Prostate gland (tissue), 2 donors: ENCODE results near the gene CCDC121. TPM values are rescaled to one million over a fixed set of nuclear protein-coding genes. Genes with fewer than 3 reads are reported as not detected.
A peak's percentile ranks its signal among the peaks of the same experiment; 100 is the strongest.
"Not testable (repeated sequence)": the region's sequence is repeated elsewhere in the genome, so short reads cannot be mapped to it uniquely, and the experiment has no call there.

Source experiments
- DNase-seq: peaks from one replicate; pipeline ENCODE4 v3.0.0-alpha.2; 2019; ENCODE audit warnings: low spot score
- H3K27ac ChIP-seq, 2 donors: fragments of 200-600 bp; sonication (generic); 2 replicates each; pipeline ENCODE4 v1.5.1; 2017 to 2019
- H3K27me3 ChIP-seq: fragments of 200-600 bp; sonication (generic); replicated peaks from 2 replicates; pipeline ENCODE4 v1.5.1; 2019; ENCODE audit not compliant: insufficient read depth
- H3K36me3 ChIP-seq, 2 donors: fragments of 200-600 bp; sonication (generic); 1 replicate in 1 of 2; 2 replicates in 1 of 2; pipeline versions ENCODE4 v1.5.1 to v1.8.1; 2017 to 2019
- H3K4me1 ChIP-seq: fragments of 200-600 bp; sonication (generic); replicated peaks from 2 replicates; pipeline ENCODE4 v1.5.1; 2019
- H3K4me3 ChIP-seq, 2 donors: fragments of 200-600 bp; sonication (generic); 2 replicates each; pipeline ENCODE4 v1.5.1; 2017 to 2019
- H3K9me3 ChIP-seq: fragments of 200-600 bp; sonication (generic); 2 replicates; pipeline ENCODE4 v1.5.1; 2017
- POLR2A ChIP-seq: fragments of 450-650 bp; IDR thresholded peaks from one replicate; pipeline ENCODE4 v1.6.1; 2016; ENCODE audit warnings: antibody characterized with exemption, mild to moderate bottlenecking
- POLR2AphosphoS5 ChIP-seq: sonication (generic); formaldehyde crosslinking; IDR thresholded peaks from one replicate; pipeline ENCODE4 v1.6.1; 2017; ENCODE audit warnings: antibody characterized with exemption
- WGBS: methylation state at CpG from one replicate; pipeline ENCODE4 v1.1.5; 2018; 5-methylcytosine and 5-hydroxymethylcytosine counted together
- intact Hi-C: fragments of 100-400 bp; cut with DNase I; formaldehyde crosslinking; loops from one replicate; pipeline ENCODE4 v1.14.2; 2022
- total RNA-seq, 2 donors: library from RNA; depleted of rRNA; stranded (reverse); fragments of >200 nt; gene quantifications; one replicate each; pipeline ENCODE4 v1.1.0, GENCODE V29; 2016
- TF ChIP-seq, protein P1 (sequence below), 4 experiments: fragments of 200-600 bp in 2 of 4; fragments of 450-650 bp in 2 of 4; sonication (generic) in 2 of 4; IDR thresholded peaks; 1 replicate in 3 of 4; 2 replicates in 1 of 4; pipeline ENCODE4 v1.5.1; 2016 to 2019; ENCODE audit warnings: antibody characterized with exemption in 4 of 4, mild to moderate bottlenecking in 2 of 4, moderate library complexity in 2 of 4

The CCDC121 gene
- total RNA-seq, 2 donors from 2014 or later = 6.2 to 8.3 TPM

DNA sequence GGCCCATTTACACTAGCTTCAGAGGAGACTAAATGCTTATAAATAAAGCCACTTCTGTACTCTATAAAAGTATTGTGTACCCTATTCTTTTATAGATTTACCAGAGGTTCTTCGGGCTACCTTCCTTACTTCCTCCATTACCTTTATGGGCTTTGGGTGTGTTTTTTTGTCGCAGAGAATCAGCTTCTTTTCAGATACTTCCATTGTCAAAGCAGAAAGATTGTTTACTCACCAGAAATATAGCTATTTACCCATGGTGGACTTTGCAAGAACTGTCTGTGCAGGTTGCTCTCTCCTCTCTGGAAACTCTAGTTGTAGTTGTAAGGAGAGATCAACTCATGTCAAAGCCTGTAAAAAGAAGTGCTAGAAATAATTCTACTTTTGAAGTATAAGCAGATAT, 14.8 kb downstream of the CCDC121 start:
- TF ChIP-seq POLR2AphosphoS5 (peak; percentile 83), POLR2A (no peak)
- WGBS = 39% methylated on average over 2 of the region's 2 CpGs
- intact Hi-C loops = no loop called here
- Histone ChIP-seq H3K27ac (no peak overlapping the region), H3K4me1 (no peaks in the 10 kb centered on the region), H3K4me3 (no peak overlapping the region), H3K9me3 (no peaks in the 10 kb centered on the region), H3K27me3 (no peaks in the 10 kb centered on the region), H3K36me3 (no peaks in the 10 kb centered on the region)
- peak; percentile 11 for DNase-seq

DNA sequence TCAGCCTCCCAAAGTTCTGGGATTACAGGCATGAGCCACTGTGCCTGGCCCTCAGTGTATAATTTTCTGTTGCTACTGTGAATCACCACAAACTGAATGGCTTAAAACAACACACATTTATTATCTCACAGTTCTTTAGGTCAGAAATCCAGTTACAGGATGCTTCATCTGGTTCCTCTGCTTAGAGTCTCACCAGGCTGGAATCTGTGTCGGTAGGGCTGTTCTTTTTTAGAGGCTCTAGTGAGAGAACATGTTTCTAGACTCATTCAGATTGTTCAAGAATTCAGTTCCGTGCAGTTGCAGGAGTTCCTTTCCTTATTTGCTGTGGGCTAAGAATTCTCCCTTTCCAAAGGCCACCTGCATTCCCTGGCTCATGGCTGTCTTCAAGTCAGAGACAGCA, 22.2 kb downstream of the CCDC121 start:
- H3K4me1 ChIP-seq = no peaks in the 10 kb centered on the region
- H3K36me3 ChIP-seq = no peaks in the 10 kb centered on the region
- WGBS = 98% methylated on average over 2 of the region's 2 CpGs

DNA sequence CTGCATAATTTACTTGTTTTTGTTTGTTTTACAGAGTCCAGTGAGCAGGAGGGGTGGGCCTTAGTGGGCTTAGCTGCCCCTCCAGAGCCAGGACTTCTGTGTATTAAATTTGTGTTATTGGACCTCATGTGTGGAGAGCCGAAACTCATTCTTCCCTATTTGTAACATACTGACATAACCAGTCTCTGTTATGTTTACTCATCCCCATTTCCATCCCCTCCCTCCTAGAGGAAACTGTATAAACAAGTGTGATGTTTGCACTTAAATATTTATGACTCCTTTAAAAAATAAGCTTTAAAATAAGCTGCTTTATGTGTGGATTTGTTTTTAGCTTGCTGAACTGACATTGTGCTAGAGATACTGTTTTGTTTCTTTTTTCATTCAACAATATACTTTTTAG, 32.2 kb downstream of the CCDC121 start:
- DNase-seq = no peak
- Histone ChIP-seq H3K27me3 (no peaks in the 10 kb centered on the region), H3K9me3 (no peaks in the 10 kb centered on the region), H3K4me3 (no peak overlapping the region), H3K4me1 (no peaks in the 10 kb centered on the region), H3K27ac (no peak overlapping the region), H3K36me3 (no peaks in the 10 kb centered on the region)
- 56% methylated on average over 1 of the region's 1 CpG for WGBS
- intact Hi-C loops = no loop called here
- TF ChIP-seq, protein P1, sequence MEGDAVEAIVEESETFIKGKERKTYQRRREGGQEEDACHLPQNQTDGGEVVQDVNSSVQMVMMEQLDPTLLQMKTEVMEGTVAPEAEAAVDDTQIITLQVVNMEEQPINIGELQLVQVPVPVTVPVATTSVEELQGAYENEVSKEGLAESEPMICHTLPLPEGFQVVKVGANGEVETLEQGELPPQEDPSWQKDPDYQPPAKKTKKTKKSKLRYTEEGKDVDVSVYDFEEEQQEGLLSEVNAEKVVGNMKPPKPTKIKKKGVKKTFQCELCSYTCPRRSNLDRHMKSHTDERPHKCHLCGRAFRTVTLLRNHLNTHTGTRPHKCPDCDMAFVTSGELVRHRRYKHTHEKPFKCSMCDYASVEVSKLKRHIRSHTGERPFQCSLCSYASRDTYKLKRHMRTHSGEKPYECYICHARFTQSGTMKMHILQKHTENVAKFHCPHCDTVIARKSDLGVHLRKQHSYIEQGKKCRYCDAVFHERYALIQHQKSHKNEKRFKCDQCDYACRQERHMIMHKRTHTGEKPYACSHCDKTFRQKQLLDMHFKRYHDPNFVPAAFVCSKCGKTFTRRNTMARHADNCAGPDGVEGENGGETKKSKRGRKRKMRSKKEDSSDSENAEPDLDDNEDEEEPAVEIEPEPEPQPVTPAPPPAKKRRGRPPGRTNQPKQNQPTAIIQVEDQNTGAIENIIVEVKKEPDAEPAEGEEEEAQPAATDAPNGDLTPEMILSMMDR (IDR thresholded peaks at IDR 0.05) = no peak
- no peak for TF ChIP-seq POLR2A
- peak; percentile 50 for TF ChIP-seq POLR2AphosphoS5

More for the DNA sequence above, 22.2 kb downstream of the CCDC121 start:
- DNase-seq = no peak
- H3K9me3 ChIP-seq = no peaks in the 10 kb centered on the region
- intact Hi-C loops = no loop called here
- TF ChIP-seq POLR2A = no peak
- TF ChIP-seq, protein P1 (IDR thresholded peaks at IDR 0.05) = no peak
- TF ChIP-seq POLR2AphosphoS5 = no peak
- no peaks in the 10 kb centered on the region for H3K27me3 ChIP-seq
- no peak overlapping the region for H3K27ac ChIP-seq
- H3K4me3 ChIP-seq = no peak overlapping the region

DNA sequence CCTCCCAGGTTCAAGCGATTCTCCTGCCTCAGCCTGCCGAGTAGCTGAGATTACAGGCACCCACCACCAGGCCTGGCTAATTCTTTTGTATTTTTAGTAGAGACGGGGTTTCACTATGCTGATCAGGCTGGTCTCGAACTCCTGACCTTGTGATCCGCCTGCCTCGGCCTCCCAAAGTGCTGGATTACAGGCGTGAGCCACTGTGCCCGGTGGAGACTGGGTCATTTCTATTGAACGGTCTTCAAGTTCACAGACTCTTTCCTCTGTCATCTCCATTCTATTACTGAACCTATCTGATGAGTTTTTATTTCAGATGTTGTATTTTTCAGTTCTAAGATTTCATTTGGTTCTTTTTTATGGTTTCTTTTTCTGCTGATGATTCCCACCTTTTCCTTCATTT, 33.4 kb downstream of the CCDC121 start:
- H3K4me1 ChIP-seq, H3K27ac ChIP-seq, H3K4me3 ChIP-seq, H3K27me3 ChIP-seq, H3K9me3 ChIP-seq, intact Hi-C loops, DNase-seq, H3K36me3 ChIP-seq: not testable (repeated sequence)
- WGBS = 99% methylated on average over 9 of the region's 9 CpGs

DNA sequence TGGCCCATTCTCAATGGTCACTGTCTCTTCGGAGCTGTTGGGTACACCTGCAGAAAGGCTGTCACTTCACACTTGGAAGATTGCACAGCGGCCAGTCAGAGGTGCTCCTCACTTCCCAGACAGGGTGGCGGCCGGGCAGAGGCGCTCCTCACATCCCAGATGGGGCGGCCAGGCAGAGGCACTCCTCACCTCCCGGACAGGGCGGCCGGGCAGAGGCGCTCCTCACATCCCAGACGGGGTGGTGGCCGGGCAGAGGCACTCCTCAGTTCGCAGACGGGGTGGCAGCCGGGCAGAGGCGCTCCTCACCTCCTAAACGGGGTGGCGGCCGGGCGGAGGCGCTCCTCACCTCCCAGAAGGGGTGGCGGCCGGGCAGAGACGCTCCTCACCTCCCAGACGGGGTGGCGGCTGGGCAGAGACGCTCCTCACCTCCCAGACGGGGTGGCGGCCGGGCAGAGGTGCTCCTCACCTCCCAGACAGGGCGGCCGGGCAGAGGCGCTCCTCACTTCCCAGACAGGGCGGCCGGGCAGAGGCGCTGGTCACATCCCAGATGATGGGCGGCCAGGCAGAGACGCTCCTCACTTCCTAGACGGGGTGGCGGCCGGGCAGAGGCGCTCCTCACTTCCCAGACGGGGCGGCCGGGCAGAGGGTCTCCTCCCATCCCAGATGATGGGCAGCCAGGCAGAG, 34.6 kb downstream of the CCDC121 start:
- intact Hi-C loops, H3K4me1 ChIP-seq, H3K4me3 ChIP-seq, DNase-seq, H3K27ac ChIP-seq, H3K9me3 ChIP-seq, H3K36me3 ChIP-seq, H3K27me3 ChIP-seq: not testable (repeated sequence)
- WGBS = 95% methylated on average over 39 of the region's 45 CpGs

DNA sequence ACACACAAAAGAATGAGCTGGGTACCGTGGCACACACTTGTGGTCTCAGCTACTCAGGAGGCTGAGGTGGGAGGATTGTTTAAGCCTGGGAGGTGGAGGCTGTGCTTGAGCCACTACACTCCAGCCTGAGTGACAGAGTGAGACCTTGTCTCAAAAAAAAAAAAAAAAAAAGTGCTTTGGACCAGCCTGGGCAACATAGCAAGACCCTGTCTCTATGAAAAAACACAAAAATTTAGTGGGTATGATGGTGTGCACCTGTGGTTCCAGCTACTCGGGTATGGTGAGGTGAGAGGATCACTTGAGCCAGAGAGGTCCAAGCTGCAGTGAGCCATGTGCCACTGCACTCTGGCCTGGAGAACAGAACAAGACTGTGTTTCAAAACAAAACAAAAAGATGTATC, 35.6 kb downstream of the CCDC121 start:
- no peak for DNase-seq
- 100% methylated on average over 2 of the region's 2 CpGs for WGBS
- Histone ChIP-seq H3K9me3 (no peaks in the 10 kb centered on the region), H3K4me3 (no peak overlapping the region), H3K4me1 (no peaks in the 10 kb centered on the region), H3K36me3 (no peaks in the 10 kb centered on the region), H3K27ac (no peak overlapping the region), H3K27me3 (no peaks in the 10 kb centered on the region)
- TF ChIP-seq POLR2AphosphoS5 = no peak
- TF ChIP-seq POLR2A = no peak
- TF ChIP-seq, protein P1 (IDR thresholded peaks at IDR 0.05) = no peak
- intact Hi-C loops = no loop called here
